HG03521 (cell line): ENCODE results near the gene TNS3.
A peak's percentile ranks its signal among the peaks of the same experiment; 100 is the strongest.

ENCODE experiments used
- ATAC-seq: cut with Tn5 transposase; IDR thresholded peaks from one replicate; pipeline ENCODE4 v1.9.1; 2021; ENCODE audit warnings: mild to moderate bottlenecking, moderate library complexity; ENCODE audit not compliant: unreplicated experiment

TNS3 gene

GRCh38 chr7:47565640-47566250 is 16.2 kb downstream of the TNS3 start:
- ATAC-seq: no peak

GRCh38 chr7:47563521-47563920 is 18.4 kb downstream of the TNS3 start:
- no peak for ATAC-seq

GRCh38 chr7:47561715-47562446 is 20.0 kb downstream of the TNS3 start:
- ATAC-seq: no peak

- ATAC-seq: no peak
Observed at GRCh38 chr7:47559306-47560220, 22.3 kb downstream of the TNS3 start.

GRCh38 chr7:47557694-47558670 is 23.9 kb downstream of the TNS3 start:
- no peak for ATAC-seq

GRCh38 chr7:47557317-47557693 is 24.6 kb downstream of the TNS3 start:
- no peak for ATAC-seq

- ATAC-seq: no peak
Observed at GRCh38 chr7:47556511-47557180, 25.3 kb downstream of the TNS3 start.

- ATAC-seq: no peak
Observed at GRCh38 chr7:47553309-47553708, 28.6 kb downstream of the TNS3 start.

GRCh38 chr7:47552621-47553020 is 29.3 kb downstream of the TNS3 start:
- peak; percentile 91 for ATAC-seq

- no peak for ATAC-seq
Observed at GRCh38 chr7:47551668-47552440, 30.1 kb downstream of the TNS3 start.

- ATAC-seq: no peak
Observed at GRCh38 chr7:47550788-47551470, 31.0 kb downstream of the TNS3 start.

- ATAC-seq: no peak
Observed at GRCh38 chr7:47549916-47550315, 32.0 kb downstream of the TNS3 start.

- no peak for ATAC-seq
Observed at GRCh38 chr7:47549397-47549796, 32.5 kb downstream of the TNS3 start.

GRCh38 chr7:47548546-47548945 is 33.4 kb downstream of the TNS3 start:
- no peak for ATAC-seq

- ATAC-seq: no peak
Observed at GRCh38 chr7:47546733-47547494, 35.0 kb downstream of the TNS3 start.

GRCh38 chr7:47546171-47546570 is 35.7 kb downstream of the TNS3 start:
- ATAC-seq: no peak

- no peak for ATAC-seq
Observed at GRCh38 chr7:47544416-47544815, 37.5 kb downstream of the TNS3 start.

- ATAC-seq: no peak
Observed at GRCh38 chr7:47543714-47544113, 38.2 kb downstream of the TNS3 start.
